IPS-11a (cell line): ENCODE results near the gene KIRREL3.

ENCODE experiments used
- H3K4me3 ChIP-seq: one replicate; pipeline ENCODE4 v1.5.1; 2013; ENCODE audit warnings: low read depth, low read length, control low read depth

Gene KIRREL3

GRCh38 chr11:126464796-126465195 lies 535.8 kb downstream of the KIRREL3 start:
- H3K4me3 ChIP-seq: no peak overlapping the region

GRCh38 chr11:126462422-126462821 lies 538.1 kb downstream of the KIRREL3 start:
- no peak overlapping the region for H3K4me3 ChIP-seq

DNA sequence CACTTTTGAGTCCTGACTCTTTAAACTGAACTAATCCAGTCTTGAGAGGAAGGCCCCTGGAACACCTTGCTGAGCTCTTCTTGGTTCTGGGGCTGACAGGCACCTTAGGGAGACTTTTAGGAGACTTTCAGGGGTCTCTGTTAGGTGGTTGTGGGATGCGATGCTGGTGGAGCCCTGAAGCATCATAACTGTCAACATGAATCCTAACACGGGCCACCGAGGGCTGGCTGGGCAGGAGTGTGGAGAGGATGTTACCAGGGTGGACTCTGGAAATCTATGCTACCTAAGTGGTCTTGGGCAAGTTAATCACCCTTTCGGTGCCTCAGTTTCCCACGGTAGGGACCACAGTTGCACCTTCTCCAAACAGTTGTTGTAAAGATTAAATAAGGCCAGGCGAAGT lies 538.6 kb downstream of the KIRREL3 start:
- H3K4me3 ChIP-seq: no peak overlapping the region

DNA sequence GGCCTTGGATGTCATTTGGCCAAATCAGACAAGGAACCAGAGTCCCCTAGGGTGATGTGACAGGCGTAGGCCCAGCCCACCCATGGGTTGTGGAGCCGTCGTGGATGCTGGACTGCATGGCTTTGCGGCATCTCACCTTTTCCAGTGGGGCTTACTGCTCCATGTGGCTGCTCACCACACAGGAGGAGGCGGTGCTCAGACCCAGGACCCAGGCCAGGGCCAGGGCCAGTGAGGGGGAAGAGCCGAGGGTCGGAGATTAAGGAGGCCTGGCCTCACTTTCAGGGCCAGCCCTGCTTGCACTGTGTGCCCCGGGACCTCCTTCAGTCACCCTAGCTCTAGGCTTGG lies 539.5 kb downstream of the KIRREL3 start:
- H3K4me3 ChIP-seq: no peak overlapping the region

GRCh38 chr11:126460417-126461095 lies 540.0 kb downstream of the KIRREL3 start:
- no peak overlapping the region for H3K4me3 ChIP-seq

DNA sequence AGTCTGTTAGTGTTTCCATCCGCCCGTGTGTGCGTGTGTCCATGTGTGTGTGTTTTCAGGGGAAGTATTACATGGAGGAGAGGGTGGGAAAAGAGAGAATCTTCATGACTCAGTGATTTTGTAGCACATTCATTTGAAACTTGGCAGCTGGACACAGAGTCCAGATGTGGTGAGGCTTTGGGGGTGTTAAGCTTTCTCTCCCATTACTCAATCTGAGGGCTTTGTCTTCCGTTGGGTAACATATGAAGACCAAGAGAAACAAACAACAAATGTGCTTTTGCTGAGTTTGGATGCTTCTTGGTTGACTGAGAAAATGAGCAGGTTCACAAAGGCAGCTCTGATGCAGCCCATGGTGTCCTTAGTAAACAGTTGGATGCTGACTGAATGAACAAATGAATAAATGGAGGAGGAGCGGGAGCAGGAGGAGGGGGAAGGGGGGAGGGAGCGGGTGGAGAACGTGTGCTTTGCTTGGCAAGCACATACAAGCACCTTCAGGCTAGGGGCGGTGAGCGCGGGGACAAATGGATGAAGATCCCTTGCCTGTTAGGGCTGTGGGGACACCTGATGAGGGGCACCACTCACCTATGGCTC lies 540.8 kb downstream of the KIRREL3 start:
- H3K4me3 ChIP-seq: no peak overlapping the region

GRCh38 chr11:126457817-126458216 lies 542.8 kb downstream of the KIRREL3 start:
- H3K4me3 ChIP-seq: no peak overlapping the region

- no peak overlapping the region for H3K4me3 ChIP-seq
Observed at GRCh38 chr11:126456783-126457542, 543.6 kb downstream of the KIRREL3 start.

- H3K4me3 ChIP-seq: no peak overlapping the region
Observed at GRCh38 chr11:126456089-126456488, 544.5 kb downstream of the KIRREL3 start.

DNA sequence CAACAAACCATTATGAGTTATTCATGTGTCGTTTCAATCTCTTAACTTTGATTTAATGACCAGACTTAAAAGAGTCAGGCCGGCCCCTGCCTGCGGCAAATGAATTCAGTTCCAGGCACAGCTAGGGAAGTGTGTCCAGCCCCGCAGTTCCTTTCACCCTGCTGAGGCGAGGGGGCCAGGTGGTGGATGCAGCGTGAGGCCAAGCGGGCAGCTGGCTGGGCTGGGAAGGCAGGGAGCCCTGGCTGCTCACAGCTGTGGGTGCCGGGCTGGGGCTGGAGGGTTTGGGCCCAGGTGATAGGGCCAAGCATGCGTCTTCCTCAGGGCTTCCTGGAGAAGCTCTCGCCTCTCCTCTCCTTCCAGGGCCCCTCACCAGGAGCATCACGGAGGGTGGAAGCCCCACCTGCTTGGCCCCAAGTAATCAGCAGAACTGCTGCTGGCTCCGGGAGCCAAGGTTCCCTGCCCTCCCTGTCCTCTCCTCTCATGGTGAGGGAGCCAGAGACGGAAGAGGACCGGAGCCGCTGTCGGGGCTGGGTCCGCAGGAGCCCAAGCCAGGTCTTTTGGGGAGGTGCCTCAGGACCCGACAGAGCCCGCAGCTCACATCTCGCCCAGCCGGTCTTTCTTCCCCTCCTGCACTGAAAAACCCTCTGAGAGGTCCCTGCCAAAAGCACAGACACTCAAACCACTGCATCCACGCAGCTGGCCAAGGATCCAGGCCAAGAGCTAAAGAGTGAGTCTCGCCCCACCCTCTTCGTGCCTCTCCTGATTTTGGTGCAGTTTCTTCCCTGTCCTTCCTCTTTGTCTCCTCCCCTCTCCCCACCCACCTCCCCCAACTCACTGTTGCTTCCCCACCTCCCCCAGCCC lies 548.1 kb downstream of the KIRREL3 start:
- H3K4me3 ChIP-seq: no peak overlapping the region

DNA sequence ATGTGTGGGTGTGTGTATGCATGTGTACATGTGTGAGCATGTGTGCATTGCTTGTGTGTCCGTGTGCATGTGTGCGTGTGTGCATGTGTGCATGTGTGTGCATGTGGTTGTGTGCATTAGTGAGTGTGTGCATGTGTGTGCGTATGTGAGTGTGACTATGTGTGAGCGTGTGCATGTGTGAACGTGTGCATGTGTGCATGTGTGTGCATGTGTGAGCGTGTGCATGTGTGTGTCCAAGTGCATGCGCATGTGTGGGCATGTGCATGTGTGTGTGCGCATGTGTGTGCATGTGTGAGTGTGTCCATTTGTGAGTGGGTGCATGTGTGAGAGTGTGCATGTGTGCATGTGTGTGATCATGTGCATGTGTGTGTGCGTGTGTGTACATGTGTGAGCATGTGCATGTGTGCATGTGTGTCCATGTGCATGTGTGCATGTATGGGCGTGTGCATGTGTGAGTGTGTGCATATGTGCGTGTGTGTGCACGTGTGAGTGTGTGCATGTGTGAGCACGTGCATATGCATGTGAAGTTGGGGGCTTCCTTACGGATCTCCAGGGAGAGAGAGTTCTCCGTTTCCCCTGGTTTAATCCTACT lies 549.3 kb downstream of the KIRREL3 start:
- no peak overlapping the region for H3K4me3 ChIP-seq

DNA sequence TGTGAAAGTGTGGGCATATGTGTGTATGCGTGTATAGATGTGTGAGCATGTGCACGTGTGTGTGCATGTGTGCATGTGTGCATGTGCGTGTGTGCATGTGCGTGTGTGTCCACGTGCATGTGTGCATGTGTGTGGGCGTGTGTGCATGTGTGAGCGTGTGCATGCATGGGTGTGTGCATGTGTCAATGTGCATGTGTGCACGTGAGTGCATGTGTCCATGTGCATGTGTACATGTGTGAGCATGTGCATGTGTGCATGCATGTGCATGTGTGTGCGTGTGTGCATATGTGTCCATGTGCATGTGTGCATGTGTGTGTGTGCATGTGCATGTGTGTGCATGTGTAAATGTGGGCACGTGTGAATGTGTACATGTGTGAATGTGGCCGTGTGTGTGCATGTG lies 549.8 kb downstream of the KIRREL3 start:
- no peak overlapping the region for H3K4me3 ChIP-seq

- no peak overlapping the region for H3K4me3 ChIP-seq
Observed at GRCh38 chr11:126450198-126450597, 550.4 kb downstream of the KIRREL3 start.

DNA sequence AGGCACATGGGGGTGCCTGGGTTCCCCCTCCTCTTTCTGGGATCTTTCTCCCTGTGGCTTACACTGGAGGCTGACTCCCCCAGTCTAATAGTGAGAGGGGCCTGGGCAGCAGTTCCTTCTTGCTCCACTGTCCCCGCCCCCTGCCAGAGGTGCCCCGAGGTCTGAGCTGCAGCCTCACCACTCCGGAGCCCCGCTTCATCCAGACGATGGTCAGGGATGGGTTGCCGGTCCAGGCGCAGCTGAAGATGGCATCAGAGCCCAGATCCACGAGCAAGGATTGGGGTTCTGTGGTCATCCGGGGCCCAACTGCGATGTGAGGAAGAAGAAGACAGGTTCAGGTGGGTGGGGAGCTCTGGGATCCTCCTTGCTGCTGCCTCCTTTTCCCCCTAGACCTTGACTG lies 554.0 kb downstream of the KIRREL3 start:
- no peak overlapping the region for H3K4me3 ChIP-seq

- no peak overlapping the region for H3K4me3 ChIP-seq
Observed at GRCh38 chr11:126444072-126444471, 556.5 kb downstream of the KIRREL3 start.

DNA sequence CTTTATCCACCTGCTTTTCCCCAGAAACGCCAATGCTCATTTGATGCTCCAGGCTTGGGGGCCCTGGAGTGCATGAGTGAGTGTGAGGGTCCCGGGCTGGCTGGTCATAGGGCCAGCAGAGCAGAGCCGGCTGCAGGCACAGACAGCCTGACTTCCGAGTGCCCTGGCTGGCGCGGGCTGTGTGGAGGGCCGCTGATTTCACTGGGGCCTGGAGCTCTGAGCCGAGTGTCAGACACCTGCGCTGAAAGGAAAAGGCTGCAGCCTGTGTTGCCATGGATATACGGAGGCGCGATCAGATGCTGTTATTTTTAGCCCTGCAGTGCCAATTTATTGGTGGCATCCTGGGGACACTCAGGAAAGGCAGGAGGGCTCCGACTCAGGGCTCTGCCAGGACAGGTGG lies 557.5 kb downstream of the KIRREL3 start:
- H3K4me3 ChIP-seq: no peak overlapping the region

DNA sequence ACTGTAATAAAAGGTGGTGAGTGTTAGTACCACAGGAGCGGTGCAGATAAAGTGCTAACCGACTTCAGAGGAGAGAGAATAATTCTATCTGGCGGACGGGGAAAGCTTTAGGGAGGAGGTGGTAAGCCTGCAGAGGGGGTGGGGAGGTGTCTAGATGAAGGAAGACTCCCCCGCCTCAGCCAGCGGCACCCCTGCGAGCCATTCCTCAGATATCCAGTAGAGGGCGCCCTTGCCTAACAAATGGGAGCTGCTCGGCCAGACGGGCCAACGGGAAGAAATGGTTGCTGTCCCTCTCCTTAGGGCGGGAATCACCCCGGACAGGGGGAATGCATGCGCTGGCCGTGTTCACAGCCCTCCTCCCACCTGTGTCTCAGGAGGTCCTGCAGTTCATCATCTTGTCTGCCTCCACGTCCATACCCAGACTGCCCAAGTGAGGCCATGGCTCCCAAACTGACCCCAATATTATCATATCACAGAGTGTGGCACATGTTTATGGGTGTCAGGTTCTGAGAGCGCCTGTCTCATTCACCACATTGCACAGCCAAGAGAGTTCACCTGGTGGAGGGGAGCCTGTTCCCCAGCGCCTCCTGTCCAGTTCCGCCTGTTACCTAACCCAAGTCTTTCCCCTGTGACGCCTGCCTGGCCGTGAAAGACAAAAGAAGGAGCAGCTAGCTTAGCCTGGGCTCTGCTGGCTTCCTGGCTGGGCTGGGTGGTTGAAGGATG lies 559.6 kb downstream of the KIRREL3 start:
- no peak overlapping the region for H3K4me3 ChIP-seq

DNA sequence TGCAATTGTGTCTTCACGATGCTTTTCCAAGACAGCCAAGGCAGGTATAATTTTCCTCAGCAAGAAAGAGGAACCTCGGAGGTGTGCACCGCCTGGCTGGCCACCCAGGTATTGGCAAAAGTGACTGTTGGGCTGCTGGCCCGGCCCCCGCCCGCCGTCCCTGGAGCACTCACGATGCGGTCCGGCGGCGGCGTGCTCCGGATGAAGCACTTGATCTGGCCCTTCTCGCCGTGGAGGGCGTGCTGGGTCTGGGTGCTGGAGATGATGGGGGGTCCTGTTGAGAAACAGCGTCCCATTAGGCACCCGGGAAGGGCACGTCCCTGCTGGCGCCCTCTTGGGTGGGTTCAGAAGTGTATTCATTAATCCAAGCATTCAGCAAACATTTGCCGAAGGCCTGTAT lies 560.3 kb downstream of the KIRREL3 start:
- H3K4me3 ChIP-seq: no peak overlapping the region

- H3K4me3 ChIP-seq: no peak overlapping the region
Observed at GRCh38 chr11:126438691-126439090, 561.9 kb downstream of the KIRREL3 start.

- no peak overlapping the region for H3K4me3 ChIP-seq
Observed at GRCh38 chr11:126438272-126438671, 562.3 kb downstream of the KIRREL3 start.
